HG03025 (cell line): ENCODE data around the gene HOXB3.

Source experiments
- ATAC-seq: cut with Tn5 transposase; IDR thresholded peaks from one replicate; pipeline ENCODE4 v1.9.1; 2021; ENCODE audit warnings: mild to moderate bottlenecking, moderate library complexity; ENCODE audit not compliant: unreplicated experiment, low FRiP score

HOXB3 gene

DNA sequence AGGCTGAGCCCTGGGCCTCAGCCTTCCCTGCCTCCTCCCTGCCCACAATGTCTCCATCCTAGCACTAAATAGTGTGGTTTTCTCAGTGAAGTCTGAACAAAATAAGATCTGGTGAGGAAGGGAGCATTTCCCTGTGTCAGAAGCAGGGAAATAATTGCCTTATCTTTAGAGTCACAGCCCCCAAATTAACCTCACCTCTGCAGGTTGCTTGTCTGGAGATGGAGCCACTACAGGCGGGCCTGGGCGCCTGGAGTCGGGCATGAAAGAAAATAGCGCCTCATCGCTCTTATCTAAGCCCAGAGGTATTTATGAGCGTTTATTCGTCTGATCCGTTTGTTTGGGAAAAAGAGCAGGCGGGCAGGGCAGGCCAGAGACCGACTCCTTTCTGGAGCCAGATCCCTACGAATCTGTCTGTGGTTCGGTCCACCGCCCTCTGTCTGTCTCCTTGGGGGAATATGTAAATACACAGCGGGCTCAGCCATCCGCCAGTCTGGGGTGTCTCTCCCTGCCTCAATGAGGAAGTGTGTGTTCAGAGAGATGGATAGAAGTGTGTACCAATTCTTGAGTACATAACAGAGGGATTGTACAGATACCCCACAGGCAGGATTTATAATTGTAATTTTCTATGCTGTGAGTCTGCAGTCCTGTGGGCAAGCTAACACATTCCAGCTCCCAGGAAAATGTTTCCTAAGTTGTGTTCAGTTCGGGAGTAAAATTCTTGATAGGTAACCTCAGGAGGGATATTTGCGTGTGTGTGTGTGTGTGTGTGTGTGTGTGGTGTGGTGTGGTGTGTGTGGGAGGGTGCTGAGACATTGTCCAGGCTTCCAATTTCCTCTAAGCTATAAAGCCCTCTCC lies 10.4 kb upstream of the HOXB3 start:
- ATAC-seq: no peak

DNA sequence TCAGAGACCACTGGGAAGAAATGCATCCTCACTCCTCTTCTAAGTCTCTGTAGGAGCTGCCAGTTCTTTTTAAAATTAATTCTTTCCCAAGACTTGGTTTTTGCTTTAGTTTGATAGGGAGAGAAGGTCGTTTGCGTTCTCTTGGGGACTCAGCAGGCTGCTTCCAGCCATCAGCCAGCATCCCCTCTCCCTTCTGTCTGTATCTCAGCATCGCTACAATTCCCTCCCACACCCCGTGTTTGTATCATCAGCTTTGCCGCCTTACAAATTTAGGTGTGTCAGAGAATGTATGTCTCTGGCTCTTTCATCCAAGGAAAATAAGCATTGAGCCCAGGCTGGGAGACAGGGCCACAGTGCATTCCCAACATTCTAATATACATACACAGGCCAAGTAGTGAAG lies 9.3 kb upstream of the HOXB3 start:
- no peak for ATAC-seq

GRCh38 chr17:48598736-48599135 lies 8.7 kb upstream of the HOXB3 start:
- ATAC-seq: no peak

- no peak for ATAC-seq
Observed at GRCh38 chr17:48597778-48598631, 8.0 kb upstream of the HOXB3 start.

GRCh38 chr17:48597528-48597777 lies 7.4 kb upstream of the HOXB3 start:
- ATAC-seq: no peak

DNA sequence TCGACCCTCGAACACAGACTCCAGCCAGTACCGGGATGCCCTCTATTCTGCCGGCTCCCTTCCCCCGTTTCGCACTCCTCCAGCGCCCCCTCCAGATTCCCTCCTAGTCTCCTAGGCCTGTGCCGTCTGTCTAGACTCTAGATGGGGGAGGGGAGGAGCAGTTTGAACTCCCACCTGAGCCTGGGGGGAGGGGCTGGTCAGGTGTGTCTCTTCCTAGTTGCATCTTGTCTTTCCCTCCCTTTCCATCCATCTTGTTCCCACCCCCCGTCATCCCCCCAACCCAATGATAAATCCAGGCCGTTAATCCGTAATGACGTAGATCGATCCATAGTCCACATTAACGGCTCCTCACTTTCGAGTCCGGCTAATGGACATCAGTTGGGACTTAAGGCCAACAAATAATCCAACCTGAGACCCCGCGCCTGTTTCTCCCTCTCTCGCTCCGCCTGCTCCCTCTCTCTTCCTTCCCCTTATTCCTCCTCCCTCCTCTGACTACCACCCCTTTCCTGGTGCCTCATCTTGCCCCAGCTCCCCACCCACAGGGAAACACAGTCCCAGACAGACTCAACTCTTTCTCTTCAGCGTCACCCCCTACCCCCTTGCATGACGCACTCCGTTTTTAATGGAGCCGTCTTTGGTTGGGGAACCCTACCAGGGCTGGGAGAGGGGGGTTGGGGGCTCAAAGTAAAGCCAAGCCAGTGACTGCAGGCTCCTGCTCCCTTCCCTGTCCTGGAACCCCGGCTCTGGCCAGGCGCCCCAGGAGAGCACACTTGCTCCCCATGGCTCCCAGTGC lies 6.9 kb upstream of the HOXB3 start:
- no peak for ATAC-seq

DNA sequence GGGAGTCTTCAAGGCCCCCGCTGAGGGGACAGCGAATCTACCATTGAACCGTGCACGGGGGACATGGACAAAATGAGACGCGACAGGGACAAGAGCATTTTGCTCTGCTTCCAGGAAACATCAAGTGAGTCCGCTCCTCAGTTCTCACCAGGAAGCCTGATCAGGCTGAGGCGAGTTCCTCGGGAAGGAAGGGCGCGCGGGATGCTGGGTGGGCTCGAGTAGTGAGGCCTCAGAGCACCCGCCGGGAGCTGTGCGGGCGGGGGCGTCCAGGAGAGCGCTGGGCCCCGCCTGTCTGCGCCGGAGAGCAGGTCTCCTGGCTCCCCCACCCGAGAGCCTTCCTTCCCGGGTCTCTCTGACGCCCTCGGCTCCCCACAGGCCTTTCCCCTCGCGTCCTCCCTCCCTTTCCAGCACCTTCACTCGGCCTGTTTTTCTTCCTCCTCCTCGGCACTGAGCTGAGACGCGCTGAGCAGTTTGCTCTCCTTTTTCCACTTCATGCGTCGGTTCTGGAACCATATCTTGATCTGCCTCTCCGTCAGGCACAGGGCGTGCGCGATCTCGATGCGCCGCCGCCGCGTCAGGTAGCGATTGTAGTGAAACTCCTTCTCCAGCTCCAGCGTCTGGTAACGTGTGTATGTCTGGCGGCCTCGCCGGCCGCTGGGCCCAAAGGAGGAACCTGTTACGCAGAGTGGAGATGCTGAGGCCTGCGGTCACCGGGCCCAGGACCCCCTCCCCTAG lies 6.1 kb upstream of the HOXB3 start:
- ATAC-seq: no peak

- ATAC-seq: no peak
Observed at GRCh38 chr17:48595278-48595999, 5.4 kb upstream of the HOXB3 start.

DNA sequence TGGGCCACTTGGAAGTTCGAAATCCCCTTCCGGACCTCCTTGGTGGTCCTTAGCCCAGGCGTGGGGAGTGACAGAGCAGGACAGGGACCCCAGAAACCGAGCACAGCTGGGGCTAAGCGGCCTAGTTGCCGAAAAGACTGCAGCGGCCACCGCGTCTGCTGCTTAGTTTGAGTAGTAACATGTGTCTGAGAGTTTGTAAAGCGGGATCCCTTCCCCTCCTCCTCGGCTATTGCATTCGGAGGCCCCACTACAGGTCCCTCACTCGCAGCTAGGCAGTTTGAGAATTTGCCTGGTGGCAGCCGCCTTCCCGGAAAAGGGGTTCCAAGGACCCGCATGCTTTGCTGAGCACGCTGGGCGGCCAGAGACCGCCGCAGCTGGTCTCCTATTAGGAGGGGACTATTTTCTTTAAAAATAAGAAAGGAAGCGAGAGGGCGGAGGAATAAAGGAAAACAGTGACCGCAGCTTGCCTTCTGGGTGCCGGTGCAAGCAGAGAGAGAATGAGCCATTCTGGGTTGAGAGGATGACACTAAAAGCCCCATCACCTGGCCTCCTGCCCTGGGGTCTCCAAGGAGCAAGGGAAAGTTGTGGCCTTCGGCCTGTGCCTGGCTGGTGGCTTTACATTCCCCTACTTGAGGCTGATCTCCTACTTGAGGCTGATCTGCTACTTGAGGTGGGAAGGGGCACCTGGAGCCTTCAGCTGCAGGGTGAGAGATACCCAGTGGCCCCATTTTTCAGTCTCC lies 4.7 kb upstream of the HOXB3 start:
- no peak for ATAC-seq

DNA sequence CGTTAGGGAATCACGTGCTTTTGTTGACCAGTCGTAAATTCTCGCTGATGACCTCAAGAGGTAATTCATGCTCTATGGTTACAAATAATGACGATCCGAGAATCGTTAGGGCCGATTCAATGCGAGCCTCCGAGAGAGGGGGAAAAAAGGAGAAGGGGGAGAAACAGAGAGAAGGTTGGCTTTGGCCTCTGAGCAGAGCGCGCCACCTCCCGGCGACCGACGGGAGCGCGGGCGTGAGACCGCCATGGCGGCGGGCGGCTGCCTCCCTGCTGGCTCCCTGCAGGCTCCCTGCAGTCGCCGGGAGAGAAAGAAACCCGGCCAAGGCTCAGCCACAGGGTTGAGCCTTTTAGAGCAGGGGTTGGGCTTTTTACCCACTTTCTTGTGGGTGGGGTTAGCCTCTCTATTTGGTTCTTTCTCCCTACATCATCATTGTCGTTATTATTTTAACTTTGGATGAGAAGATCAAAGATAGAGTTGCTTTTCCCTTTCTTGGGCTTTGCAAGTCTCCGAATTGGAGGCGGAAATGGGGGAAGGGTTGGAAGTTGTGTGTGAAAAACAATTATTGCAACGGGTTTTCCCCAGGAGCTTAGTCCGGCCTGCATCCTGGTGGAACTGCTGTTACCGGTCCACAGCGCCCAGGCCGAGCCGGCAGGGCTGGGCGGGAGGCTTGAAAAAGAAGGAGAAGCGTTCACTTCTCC lies 3.9 kb upstream of the HOXB3 start:
- no peak for ATAC-seq

DNA sequence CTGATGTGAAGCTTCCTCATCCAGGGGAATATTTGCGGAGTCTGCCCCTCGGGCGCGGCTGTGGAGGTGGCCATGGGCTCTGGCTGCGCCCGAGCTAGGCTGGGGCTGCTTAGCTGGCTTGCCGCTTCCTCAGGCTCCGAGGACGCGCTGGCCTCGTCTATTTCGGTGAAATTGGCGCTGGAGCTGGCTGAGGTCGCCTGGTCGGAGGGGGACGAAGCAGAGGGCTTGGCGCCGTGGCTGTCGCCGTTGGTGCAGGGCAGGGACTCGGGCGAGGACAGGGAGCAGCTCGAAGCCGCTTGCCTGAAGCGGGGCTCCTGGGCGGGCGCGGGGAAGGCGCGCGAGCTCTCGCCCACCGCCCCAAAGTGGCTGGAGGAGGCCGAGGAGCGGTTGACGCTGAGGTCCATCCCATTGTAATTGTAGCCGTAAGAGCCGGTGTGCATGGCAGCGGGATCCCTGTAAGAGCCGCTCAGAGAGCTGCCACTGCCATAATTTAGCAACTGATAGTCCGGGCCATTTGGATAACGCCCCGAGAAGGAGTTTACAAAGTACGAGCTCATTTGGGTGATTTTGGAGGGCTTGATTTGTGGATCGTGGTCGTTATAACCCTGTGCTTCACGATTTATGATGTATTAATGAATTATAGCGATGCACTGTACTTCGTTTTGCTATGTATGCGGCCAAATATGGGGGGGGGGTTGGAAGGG lies 3.2 kb upstream of the HOXB3 start, which contains the start of gene HOXB5:
Gene HOXB5, minus strand, starts transcription at position 654 of the 704 bp plus-strand sequence. Its CDS starts 97 bp downstream, at position 557.
- no peak for ATAC-seq

GRCh38 chr17:48592577-48592976 lies 2.5 kb upstream of the HOXB3 start:
- no peak for ATAC-seq

GRCh38 chr17:48592057-48592514 lies 2.0 kb upstream of the HOXB3 start:
- no peak for ATAC-seq

GRCh38 chr17:48591255-48592056 lies 1.4 kb upstream of the HOXB3 start:
- ATAC-seq: no peak

GRCh38 chr17:48590607-48591161 lies 643 bp upstream of the HOXB3 start:
- no peak for ATAC-seq

DNA sequence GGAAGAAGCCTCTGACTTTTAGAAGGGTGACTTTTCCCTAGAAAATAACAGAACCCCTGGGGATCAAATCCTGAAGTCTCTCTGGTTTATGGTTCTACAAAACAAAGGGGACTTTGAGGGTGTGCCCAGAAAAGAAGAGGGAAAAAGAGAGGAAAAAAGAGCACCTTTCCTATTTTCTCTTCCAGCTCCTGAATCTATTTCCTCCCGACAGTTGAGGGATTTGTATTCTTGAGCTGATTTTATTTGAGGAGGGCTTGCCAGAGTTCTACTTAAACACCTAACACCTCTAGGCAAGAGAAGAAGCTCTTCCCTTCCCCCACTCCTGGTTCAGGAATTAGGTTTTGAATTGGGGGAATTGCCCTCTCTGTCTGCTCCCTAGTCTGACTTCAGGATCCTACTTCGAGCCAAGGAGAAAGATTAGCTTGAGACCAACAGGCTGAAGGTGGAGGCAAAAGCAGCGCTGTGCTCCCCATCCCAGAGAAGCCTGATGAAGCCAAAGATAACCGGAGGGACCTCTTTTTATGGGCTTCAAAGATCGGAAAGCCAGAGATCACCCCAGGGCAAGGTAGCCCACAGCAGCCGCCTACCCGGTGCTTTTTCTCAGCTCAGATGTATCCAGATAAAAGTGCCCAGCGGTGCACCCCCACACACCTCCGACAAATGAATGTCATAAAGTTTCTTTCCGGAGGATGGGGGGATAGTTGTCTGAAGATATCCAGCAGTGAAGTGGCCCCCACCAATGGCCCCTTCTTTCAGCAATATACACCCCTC lies 796 bp downstream of the HOXB3 start:
- ATAC-seq: no peak
